MV-4-11 (cell line): ENCODE data around the gene KPNA1.

Experiments
- DNase-seq: peaks from one replicate; lab custom pipeline; 2025; lab: John Stamatoyannopoulos, UW

The KPNA1 gene

GRCh38 chr3:122382888-122383666 is 131.7 kb downstream of the KPNA1 start, which contains the start of gene MIX23:
MIX23 (minus strand) TSS chr3:122383231; CDS start chr3:122383224, 7 bp downstream.
- DNase-seq: peak; percentile 81

DNA sequence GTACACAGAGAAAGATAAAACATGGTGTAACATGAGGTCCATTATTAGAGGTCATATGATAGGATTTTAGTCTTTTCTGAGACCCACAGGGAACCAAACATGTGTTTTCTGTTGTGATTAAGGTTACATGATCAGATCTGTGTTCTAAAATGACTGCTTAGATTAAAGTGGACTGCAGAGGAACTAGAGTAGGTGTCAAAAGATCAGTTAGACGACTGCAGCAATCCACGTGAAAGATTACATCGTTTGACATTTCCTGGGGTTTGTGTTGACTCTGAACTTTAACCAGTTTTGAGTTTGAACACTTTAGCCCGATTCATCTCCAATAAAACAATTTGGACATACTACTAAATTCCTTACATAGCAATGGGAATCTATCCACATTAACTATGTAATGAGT is 136.8 kb downstream of the KPNA1 start:
- DNase-seq: peak; percentile 8

GRCh38 chr3:122374034-122374433 is 140.7 kb downstream of the KPNA1 start:
- DNase-seq: no peak
